Upper lobe of right lung (tissue), 1 donor: ENCODE data around the gene PLAU. TPM values are rescaled to one million over a fixed set of nuclear protein-coding genes. Genes with fewer than 3 reads are reported as not detected.
"Not testable (repeated sequence)": the region's sequence is repeated elsewhere in the genome, so short reads cannot be mapped to it uniquely, and the experiment has no call there.

ENCODE experiments used
- ATAC-seq: fragments of 200-7000 bp; cut with Tn5 transposase; one replicate; pipeline ENCODE4 v1.9.1; 2020; ENCODE audit warnings: mild to moderate bottlenecking, moderate library complexity
- DNase-seq: peaks from one replicate; pipeline ENCODE4 v3.0.0-alpha.2; 2020
- H3K27ac ChIP-seq: fragments of 200-600 bp; one replicate; pipeline ENCODE4 v1.8.0; 2022
- H3K27me3 ChIP-seq: fragments of 200-600 bp; one replicate; pipeline ENCODE4 v1.8.0; 2022; ENCODE audit warnings: mild to moderate bottlenecking
- H3K36me3 ChIP-seq: fragments of 200-600 bp; one replicate; pipeline ENCODE4 v1.8.0; 2022
- H3K4me1 ChIP-seq: fragments of 200-600 bp; one replicate; pipeline ENCODE4 v1.8.0; 2022
- H3K4me3 ChIP-seq: fragments of 200-600 bp; one replicate; pipeline ENCODE4 v1.8.0; 2022; ENCODE audit warnings: mild to moderate bottlenecking
- H3K9me3 ChIP-seq: fragments of 200-600 bp; one replicate; pipeline ENCODE4 v1.8.0; 2022
- intact Hi-C: fragments of 100-400 bp; cut with DNase I; formaldehyde crosslinking; loops from one replicate; pipeline ENCODE4 v1.11.0; 2022
- total RNA-seq: library from RNA; stranded (reverse); fragmentation: NEBNext Ultra II Directional; extraction: Animal tissue kit (Norgen Biotek cat#: 25700); gene quantifications from one replicate; pipeline ENCODE4 v1.2.1, GENCODE V29; 2021
- TF ChIP-seq, protein P1 (sequence below): fragments of 200-600 bp; IDR thresholded peaks from one replicate; pipeline ENCODE4 v1.8.0; 2022; ENCODE audit warnings: antibody characterized with exemption
- donor health status: DM: no; HTN: yes; CAD: no; lungs with severe emphysema.

Gene PLAU
- total RNA-seq, 1 donor from 2014 or later: 16.8 TPM

DNA sequence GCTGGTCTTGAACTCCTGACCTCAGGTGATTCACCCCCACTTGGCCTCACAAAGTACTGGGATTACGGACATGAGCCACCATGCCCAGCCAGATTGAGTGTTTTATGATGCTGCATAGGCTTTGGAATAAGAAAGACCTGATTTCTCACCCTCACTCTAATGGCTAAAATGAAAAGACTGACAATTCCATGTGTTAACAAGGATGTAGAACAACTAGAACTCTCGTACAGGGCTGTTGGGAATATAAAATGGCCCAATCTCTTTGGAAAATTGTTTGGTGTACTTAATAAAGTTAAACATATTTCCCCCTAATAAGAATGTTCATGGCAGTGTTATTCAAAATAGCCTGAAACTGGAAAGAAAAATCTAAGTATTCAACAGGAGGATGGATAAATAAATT lies 43.8 kb downstream of the PLAU start:
- intact Hi-C loops: no loop called here
- H3K4me3 ChIP-seq: no peak overlapping the region
- TF ChIP-seq, protein P1, sequence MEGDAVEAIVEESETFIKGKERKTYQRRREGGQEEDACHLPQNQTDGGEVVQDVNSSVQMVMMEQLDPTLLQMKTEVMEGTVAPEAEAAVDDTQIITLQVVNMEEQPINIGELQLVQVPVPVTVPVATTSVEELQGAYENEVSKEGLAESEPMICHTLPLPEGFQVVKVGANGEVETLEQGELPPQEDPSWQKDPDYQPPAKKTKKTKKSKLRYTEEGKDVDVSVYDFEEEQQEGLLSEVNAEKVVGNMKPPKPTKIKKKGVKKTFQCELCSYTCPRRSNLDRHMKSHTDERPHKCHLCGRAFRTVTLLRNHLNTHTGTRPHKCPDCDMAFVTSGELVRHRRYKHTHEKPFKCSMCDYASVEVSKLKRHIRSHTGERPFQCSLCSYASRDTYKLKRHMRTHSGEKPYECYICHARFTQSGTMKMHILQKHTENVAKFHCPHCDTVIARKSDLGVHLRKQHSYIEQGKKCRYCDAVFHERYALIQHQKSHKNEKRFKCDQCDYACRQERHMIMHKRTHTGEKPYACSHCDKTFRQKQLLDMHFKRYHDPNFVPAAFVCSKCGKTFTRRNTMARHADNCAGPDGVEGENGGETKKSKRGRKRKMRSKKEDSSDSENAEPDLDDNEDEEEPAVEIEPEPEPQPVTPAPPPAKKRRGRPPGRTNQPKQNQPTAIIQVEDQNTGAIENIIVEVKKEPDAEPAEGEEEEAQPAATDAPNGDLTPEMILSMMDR: no peak
- H3K4me1 ChIP-seq: peaks cover 15% of the 10 kb centered on the region
- no peak for DNase-seq
- no peak overlapping the region for H3K27ac ChIP-seq
- H3K36me3 ChIP-seq: no peaks in the 10 kb centered on the region
- no peaks in the 10 kb centered on the region for H3K9me3 ChIP-seq
- ATAC-seq: no peak
- no peaks in the 10 kb centered on the region for H3K27me3 ChIP-seq

DNA sequence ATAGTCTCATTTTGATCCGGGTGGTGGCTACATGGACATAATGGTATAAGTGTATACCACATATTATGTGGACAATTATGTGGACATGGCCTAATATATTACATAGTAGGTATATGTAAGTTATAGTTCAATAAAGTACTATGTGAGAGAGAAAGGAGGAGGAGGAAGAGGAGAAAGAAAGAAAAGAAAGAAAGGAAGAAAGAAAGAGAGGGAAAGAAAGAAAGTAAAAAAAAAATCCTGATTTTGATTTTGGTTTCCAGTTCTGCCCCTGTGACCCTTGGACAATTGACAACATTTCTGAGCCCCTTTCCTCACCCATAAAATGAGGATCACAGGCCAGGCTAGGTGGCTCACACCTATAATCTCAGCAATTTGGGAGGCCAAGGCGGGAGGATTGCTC lies 44.8 kb downstream of the PLAU start:
- Histone ChIP-seq H3K27ac (no peak overlapping the region), H3K27me3 (no peaks in the 10 kb centered on the region), H3K4me1 (peaks cover 15% of the 10 kb centered on the region), H3K36me3 (no peaks in the 10 kb centered on the region), H3K9me3 (no peaks in the 10 kb centered on the region), H3K4me3 (no peak overlapping the region)
- no peak for ATAC-seq
- intact Hi-C loops: no loop called here
- TF ChIP-seq, protein P1: no peak
- no peak for DNase-seq

DNA sequence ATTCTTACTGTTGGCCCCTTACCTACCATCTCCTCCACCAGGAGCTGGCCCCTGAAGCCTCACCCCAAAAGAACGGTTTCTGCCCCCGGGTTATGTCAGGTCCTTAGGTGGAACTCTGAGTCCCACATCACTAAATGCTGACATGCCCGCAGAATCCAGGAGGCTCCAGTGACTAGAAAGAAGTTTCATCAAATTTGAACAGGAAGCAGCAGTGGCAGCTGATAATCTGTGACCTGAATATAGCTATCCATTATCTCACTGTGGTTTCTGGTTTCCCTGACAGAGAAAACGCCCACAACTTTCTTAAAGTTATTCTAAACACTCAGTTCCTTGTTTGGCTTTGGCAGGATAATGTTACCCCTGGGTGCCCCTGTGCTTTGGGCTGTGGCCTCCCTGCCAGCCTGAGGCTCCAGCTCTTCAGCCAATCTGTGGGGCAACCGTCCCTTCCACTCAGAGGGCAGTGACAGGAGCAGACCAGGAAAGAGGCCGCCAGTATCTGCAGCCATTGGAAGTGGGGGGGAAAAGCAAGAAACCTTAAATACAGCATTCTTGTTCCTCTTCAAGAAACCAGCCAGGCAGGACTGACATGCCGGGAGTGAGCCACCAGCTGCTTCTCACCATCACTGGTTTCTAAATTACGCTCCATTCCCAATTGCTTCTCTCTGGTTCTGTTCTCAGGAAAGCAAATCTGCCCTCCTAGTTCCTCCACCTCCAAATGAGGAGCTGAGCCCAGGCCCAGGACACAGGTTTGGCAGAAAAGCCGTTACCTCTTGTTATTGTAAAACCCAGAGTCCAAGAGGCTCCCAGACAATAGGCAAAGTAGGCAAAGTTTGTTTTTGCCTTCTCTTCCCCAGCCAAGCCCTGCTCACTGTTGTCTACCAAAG lies 45.8 kb downstream of the PLAU start:
- Histone ChIP-seq H3K36me3 (no peaks in the 10 kb centered on the region), H3K4me3 (no peak overlapping the region), H3K9me3 (no peaks in the 10 kb centered on the region), H3K4me1 (peaks cover 15% of the 10 kb centered on the region), H3K27ac (peak overlapping the region; percentile 70), H3K27me3 (no peaks in the 10 kb centered on the region)
- TF ChIP-seq, protein P1: no peak
- DNase-seq (no peak), ATAC-seq (peak; percentile 79)
- intact Hi-C loops: no loop called here

DNA sequence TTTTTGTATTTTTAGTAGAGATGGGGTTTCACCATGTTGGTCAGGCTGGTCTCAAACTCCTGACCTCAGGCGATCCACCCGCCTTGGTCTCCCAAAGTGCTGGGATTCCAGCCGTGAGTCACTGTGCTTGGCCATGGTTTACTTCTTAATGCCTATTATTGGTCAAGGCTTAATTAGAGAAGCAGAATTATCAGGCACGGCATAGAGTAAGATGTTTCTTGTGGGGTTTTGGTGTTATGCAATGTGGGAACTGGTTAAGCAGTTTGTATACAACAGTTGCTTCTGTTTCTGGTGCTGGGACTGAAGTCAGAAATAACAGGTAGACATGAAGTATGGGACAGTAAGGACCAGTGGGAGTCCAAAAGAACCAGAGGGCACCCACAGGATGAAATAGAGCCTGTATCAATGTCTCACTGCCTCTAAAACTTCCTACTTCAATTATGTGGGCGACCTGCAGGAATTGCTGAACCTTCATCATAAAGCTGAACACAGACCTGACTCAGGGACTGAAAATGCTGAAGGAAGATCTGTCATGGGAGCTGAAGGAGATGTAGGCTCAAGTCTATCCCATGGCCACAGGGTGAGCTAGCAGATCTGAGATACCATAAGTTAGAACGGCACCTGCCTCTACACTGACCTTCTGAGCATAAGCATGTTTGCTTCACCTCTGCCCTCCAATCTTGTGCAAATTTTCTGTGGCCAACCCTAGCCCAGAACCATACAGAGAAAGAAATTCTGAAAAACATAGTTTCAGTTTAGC lies 48.7 kb downstream of the PLAU start:
- Histone ChIP-seq H3K4me3 (no peak overlapping the region), H3K27ac (no peak overlapping the region), H3K4me1 (peaks cover 15% of the 10 kb centered on the region), H3K9me3 (no peaks in the 10 kb centered on the region), H3K27me3 (no peaks in the 10 kb centered on the region), H3K36me3 (no peaks in the 10 kb centered on the region)
- ATAC-seq (no peak), DNase-seq (no peak)
- TF ChIP-seq, protein P1: no peak
- intact Hi-C loops: no loop called here

DNA sequence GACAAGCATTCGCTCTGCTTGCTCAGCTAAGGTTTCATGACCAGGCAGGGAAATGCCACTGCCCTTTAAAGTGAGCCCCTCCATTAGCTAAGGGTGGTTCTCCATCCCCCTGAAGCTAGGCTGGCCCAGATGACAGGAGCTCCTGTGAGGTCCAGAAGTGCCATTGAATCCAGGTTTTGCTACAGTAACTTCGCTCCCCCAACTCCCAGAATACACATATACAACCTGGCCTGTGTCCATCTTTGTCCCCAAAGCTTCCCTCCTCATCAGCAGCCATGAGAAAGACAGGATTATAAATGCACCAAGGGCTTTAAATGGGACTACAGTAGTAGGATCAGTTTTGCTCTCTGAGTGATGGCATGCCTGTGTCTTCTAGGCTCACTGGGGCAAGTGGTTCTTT lies 51.5 kb downstream of the PLAU start:
- TF ChIP-seq, protein P1: no peak

DNA sequence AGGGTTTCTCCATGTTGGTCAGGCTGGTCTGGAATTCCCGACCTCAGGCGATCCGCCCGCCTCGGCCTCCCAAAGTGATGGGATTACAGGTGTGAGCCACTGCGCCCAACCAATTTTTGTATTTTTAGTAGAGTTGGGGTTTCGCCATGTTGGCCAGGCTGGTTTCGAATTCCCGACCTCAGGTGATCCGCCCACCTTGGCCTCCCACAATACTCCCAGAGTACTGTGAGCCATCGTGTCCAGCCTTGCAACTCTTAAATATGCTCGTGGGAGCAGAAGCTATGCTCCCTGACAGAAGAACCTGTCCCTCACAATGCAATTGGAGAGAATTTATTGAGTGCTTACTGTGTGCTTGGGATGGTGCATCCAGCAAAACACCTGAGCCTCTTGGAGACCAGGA lies 52.6 kb downstream of the PLAU start:
- H3K27ac ChIP-seq, DNase-seq, H3K36me3 ChIP-seq, H3K4me3 ChIP-seq, H3K9me3 ChIP-seq, intact Hi-C loops, H3K27me3 ChIP-seq, ATAC-seq: not testable (repeated sequence)
- H3K4me1 ChIP-seq: peaks cover 31% of the 10 kb centered on the region

More for the DNA sequence above, 51.5 kb downstream of the PLAU start:
- no peak overlapping the region for H3K27ac ChIP-seq
- no peak for DNase-seq
- ATAC-seq: no peak
- no peaks in the 10 kb centered on the region for H3K27me3 ChIP-seq
- intact Hi-C loops: no loop called here
- H3K36me3 ChIP-seq: no peaks in the 10 kb centered on the region
- H3K4me1 ChIP-seq: peaks cover 19% of the 10 kb centered on the region
- no peak overlapping the region for H3K4me3 ChIP-seq
- no peaks in the 10 kb centered on the region for H3K9me3 ChIP-seq
